Fibroblast of lung (primary cell): ENCODE data around the gene EMC9. TPM values are rescaled to one million over a fixed set of nuclear protein-coding genes. Genes with fewer than 3 reads are reported as not detected.

Experiments used
- DNase-seq, 2 donors: peaks; one replicate each; pipeline versions ENCODE4 v3.0.0 to v3.0.0-alpha.2; 2010; ENCODE audit warnings: low read depth in 2 of 2
- H2AFZ ChIP-seq: 2 replicates; pipeline ENCODE4 v1.5.1; 2012; ENCODE audit warnings: low read length, control low read depth, inconsistent platforms
- H3K27ac ChIP-seq: 2 replicates; pipeline ENCODE4 v1.5.1; 2011; ENCODE audit warnings: low read length, control low read depth; ENCODE audit not compliant: insufficient read depth
- H3K27me3 ChIP-seq: 2 replicates; pipeline ENCODE4 v1.5.1; 2011; ENCODE audit warnings: mild to moderate bottlenecking, low read length; ENCODE audit not compliant: control insufficient read depth, insufficient read depth
- H3K36me3 ChIP-seq: 2 replicates; pipeline ENCODE4 v1.5.1; 2011; ENCODE audit warnings: low read length; ENCODE audit not compliant: control insufficient read depth, insufficient read depth
- H3K4me1 ChIP-seq: 2 replicates; pipeline ENCODE4 v1.5.1; 2011; ENCODE audit warnings: low read length; ENCODE audit not compliant: control insufficient read depth, insufficient read depth; ENCODE audit errors: extremely low read depth
- H3K4me2 ChIP-seq: 2 replicates; pipeline ENCODE4 v1.5.1; 2011; ENCODE audit warnings: low read length, control low read depth; ENCODE audit not compliant: insufficient read depth; ENCODE audit errors: extremely low read depth
- H3K4me3 ChIP-seq, 4 experiments: fragments of 200-600 bp in 1 of 4; sonication (generic) in 1 of 4; replicated peaks in 1 of 4; 2 replicates each; pipeline ENCODE4 v1.5.1; 2011 to 2016; ENCODE audit warnings: low read length in 4 of 4, low read depth in 3 of 4, mild to moderate bottlenecking in 3 of 4, control low read depth in 2 of 4, inconsistent platforms in 1 of 4, mixed read lengths in 1 of 4; ENCODE audit not compliant: insufficient read depth in 1 of 4; ENCODE audit errors: control extremely low read depth in 1 of 4
- H3K79me2 ChIP-seq: 2 replicates; pipeline ENCODE4 v1.5.1; 2012; ENCODE audit warnings: mild to moderate bottlenecking, low read length, inconsistent platforms; ENCODE audit not compliant: control insufficient read depth, insufficient read depth
- H3K9ac ChIP-seq: 2 replicates; pipeline ENCODE4 v1.5.1; 2011; ENCODE audit warnings: mild to moderate bottlenecking, low read length, control low read depth; ENCODE audit not compliant: insufficient read depth
- H3K9me3 ChIP-seq: 2 replicates; pipeline ENCODE4 v1.5.1; 2012; ENCODE audit warnings: low read depth, low read length; ENCODE audit not compliant: control insufficient read depth, insufficient read depth
- H4K20me1 ChIP-seq: 2 replicates; pipeline ENCODE4 v1.5.1; 2011; ENCODE audit warnings: low read length; ENCODE audit not compliant: control insufficient read depth, insufficient read depth; ENCODE audit errors: extremely low read depth
- EZH2 ChIP-seq: IDR thresholded peaks from 2 replicates; pipeline ENCODE4 v1.5.1; 2012; ENCODE audit warnings: low read length, control low read depth, mild to moderate bottlenecking; ENCODE audit errors: missing control alignments
- polyA plus RNA-seq, 2 donors: library from polyadenylated mRNA; depleted of rRNA in 1 of 2; stranded (reverse) in 1 of 2; unstranded in 1 of 2; fragments of >200 nt; gene quantifications; 2 replicates each; pipeline ENCODE4 v1.2.1, GENCODE V29; 2011 to 2012; ENCODE audit warnings: missing spikeins in 1 of 2
- total RNA-seq: library from RNA; depleted of rRNA; stranded (reverse); fragments of >200 nt; gene quantifications from 2 replicates; pipeline ENCODE4 v1.2.1, GENCODE V29; 2014
- TF ChIP-seq, protein P1 (sequence below), 2 donors: IDR thresholded peaks in 1 of 2; conservative IDR thresholded peaks in 1 of 2; 1 replicate in 1 of 2; 2 replicates in 1 of 2; pipeline ENCODE4 v1.5.1; 2011 to 2012; ENCODE audit warnings: low read length in 2 of 2, control low read depth in 1 of 2, inconsistent platforms in 1 of 2, low read depth in 1 of 2, mild to moderate bottlenecking in 1 of 2

The EMC9 gene
- total and polyA plus RNA-seq, 2 donors (not counting 1 experiment from before 2014, with no cell fraction given), result 6.6 to 18.0 TPM

DNA sequence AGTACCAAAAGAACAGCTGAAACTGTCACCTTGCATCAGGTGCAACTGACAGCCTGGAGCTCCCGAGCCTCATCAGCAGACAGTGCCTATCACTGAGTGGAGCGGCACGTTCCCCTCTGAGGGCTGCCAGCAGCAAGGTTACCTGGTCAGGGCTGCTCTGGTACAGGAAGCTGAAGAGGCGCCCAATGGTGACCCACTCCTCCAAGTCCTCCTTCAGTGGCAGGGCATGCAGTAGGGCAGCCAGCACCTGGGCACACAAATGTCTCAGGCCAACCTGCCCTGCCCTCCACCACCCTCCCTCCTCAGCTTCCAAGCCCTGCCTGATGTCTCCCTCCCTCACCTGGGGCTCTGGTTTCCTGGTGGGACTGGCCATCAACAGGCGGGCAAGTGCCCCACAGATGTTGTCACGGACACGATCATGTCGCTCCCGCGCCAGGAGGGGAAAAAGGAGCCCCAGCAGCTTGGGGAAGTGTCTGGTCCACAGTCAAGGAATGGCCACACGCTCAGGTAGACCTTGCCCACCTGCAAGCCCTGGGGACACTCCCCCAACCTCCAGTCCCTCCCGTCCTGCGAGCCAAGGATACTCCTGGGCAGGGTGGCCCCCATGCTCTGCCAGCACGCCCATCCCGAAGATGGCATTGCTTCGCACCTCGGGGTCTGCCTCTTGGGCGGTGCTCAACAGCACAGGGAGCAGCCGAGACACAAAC lies 40.1 kb upstream of the EMC9 start:
- Histone ChIP-seq H3K27ac (no peak overlapping the region), H3K36me3 (peaks cover 47% of the 10 kb centered on the region), H3K4me1 (no peaks in the 10 kb centered on the region), H3K9me3 (no peaks in the 10 kb centered on the region), H3K4me3 (no peak overlapping the region), H3K79me2 (no peaks in the 10 kb centered on the region), H2AFZ (no peak overlapping the region), H3K27me3 (no peaks in the 10 kb centered on the region), H3K9ac (no peak overlapping the region), H4K20me1 (no peaks in the 10 kb centered on the region), H3K4me2 (no peak overlapping the region)
- TF ChIP-seq EZH2, result no peak
- TF ChIP-seq, protein P1, sequence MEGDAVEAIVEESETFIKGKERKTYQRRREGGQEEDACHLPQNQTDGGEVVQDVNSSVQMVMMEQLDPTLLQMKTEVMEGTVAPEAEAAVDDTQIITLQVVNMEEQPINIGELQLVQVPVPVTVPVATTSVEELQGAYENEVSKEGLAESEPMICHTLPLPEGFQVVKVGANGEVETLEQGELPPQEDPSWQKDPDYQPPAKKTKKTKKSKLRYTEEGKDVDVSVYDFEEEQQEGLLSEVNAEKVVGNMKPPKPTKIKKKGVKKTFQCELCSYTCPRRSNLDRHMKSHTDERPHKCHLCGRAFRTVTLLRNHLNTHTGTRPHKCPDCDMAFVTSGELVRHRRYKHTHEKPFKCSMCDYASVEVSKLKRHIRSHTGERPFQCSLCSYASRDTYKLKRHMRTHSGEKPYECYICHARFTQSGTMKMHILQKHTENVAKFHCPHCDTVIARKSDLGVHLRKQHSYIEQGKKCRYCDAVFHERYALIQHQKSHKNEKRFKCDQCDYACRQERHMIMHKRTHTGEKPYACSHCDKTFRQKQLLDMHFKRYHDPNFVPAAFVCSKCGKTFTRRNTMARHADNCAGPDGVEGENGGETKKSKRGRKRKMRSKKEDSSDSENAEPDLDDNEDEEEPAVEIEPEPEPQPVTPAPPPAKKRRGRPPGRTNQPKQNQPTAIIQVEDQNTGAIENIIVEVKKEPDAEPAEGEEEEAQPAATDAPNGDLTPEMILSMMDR (conservative IDR thresholded peaks at IDR 0.05 in 1 of 2, IDR thresholded peaks at IDR 0.05 in 1 of 2; ENCODE audit: low read depth in 1 of 2, low read length in 2 of 2), result no peak
- no peak for DNase-seq

DNA sequence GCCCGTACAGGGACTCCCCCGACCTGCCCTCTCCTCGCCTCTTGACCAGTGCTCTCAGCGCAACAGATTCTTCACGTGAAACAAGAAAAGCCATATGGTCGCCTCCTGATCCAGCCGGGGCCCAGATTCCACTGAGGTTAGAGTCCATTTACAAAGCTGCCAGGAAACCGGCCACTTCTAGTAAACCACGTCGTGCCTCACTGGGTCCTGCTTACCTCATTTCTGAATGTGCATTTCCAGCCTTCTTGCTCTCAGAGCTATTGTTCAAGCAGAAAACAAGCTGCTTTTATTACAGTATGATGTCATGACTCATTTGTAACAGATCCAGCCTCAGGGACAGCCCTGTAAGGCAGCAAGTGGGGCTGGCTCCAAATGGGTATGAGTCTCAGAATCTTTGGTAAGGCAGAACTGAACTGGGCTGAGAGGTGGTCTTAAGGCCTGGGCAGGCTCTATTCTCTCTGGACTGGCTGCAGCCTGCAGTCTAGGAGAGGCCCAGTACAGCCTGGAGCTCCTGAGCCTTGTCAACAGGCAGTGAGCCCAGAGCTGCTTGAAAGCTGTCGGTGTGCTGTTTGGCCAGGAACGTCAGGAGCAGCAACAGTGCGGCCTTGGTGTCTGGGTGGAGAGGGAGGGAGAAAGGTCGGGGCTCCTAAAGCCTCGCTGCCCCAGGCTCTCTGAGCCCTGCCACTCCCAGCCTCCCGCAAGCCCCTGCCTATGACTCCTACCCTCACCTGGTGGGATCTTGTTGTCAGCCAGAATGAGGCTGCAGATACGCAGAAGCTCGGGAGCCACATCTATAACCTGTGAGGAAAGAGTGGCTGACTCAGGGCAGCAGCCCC lies 38.8 kb upstream of the EMC9 start:
- Histone ChIP-seq H3K4me2 (no peak overlapping the region), H3K4me1 (no peaks in the 10 kb centered on the region), H3K27ac (peak overlapping the region; percentile 71), H4K20me1 (no peaks in the 10 kb centered on the region), H3K36me3 (peaks cover 42% of the 10 kb centered on the region), H3K9ac (peak overlapping the region; percentile 41), H3K79me2 (no peaks in the 10 kb centered on the region), H3K9me3 (no peaks in the 10 kb centered on the region), H3K4me3 (no peak overlapping the region), H2AFZ (no peak overlapping the region), H3K27me3 (no peaks in the 10 kb centered on the region)
- peak; percentile 78 to 90 for DNase-seq
- TF ChIP-seq, protein P1 (conservative IDR thresholded peaks at IDR 0.05 in 1 of 2, IDR thresholded peaks at IDR 0.05 in 1 of 2; ENCODE audit: low read depth in 1 of 2, low read length in 2 of 2), result no peak
- no peak for TF ChIP-seq EZH2

DNA sequence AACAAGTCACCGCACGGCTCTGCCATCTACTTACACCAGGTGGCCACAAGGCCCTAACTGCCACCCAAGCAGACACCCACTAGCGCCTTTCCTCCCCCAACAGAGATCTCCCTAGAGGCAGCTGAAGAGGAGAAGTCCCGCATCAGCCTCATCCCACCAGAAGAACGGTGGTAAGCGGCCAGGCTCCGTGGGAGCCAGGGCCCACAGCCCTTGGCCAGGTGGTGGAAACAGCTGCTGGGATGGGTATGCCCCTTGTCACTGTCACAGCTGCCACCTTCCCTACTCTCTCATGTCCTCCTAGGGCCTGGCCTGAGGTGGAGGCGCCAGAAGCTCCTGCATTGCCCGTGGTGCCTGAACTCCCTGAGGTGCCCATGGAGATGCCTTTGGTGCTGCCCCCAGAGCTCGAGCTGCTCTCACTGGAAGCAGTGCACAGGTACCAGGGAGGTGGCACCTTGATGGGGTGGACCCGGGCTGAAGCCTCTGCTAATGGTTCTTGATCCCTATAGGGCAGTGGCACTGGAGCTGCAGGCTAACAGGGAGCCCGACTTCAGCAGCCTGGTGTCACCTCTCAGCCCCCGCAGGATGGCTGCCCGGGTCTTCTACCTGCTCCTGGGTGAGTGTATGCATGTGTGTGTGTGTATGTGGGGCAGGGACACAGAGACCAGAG lies 38.0 kb upstream of the EMC9 start:
- Histone ChIP-seq H3K36me3 (peaks cover 38% of the 10 kb centered on the region), H3K4me1 (no peaks in the 10 kb centered on the region), H3K4me3 (no peak overlapping the region), H3K27me3 (no peaks in the 10 kb centered on the region), H4K20me1 (no peaks in the 10 kb centered on the region), H3K9me3 (no peaks in the 10 kb centered on the region), H3K79me2 (no peaks in the 10 kb centered on the region), H3K4me2 (no peak overlapping the region), H2AFZ (no peak overlapping the region), H3K27ac (peak overlapping the region; percentile 71), H3K9ac (no peak overlapping the region)
- TF ChIP-seq, protein P1 (conservative IDR thresholded peaks at IDR 0.05 in 1 of 2, IDR thresholded peaks at IDR 0.05 in 1 of 2; ENCODE audit: low read depth in 1 of 2, low read length in 2 of 2), result no peak
- TF ChIP-seq EZH2, result no peak
- no peak for DNase-seq
